NCI-H146 treated with DMSO at 0.1 percent for 48 hours (cell line): ENCODE data around the gene CCSER1.

Experiments
- DNase-seq: peaks from one replicate; lab custom pipeline; 2025; ENCODE audit not compliant: unreplicated experiment; lab: John Stamatoyannopoulos, UW

CCSER1 gene

GRCh38 chr4:90127706-90128345 is 632 bp downstream of the CCSER1 start:
- DNase-seq, result no peak

GRCh38 chr4:90128961-90129495 is 1.8 kb downstream of the CCSER1 start:
- DNase-seq, result no peak

- DNase-seq, result no peak
These were observed 2.9 kb downstream of the CCSER1 start for GRCh38 chr4:90130076-90130475.

GRCh38 chr4:90137555-90137954 is 10.4 kb downstream of the CCSER1 start:
- no peak for DNase-seq

- no peak for DNase-seq
These were observed 14.9 kb downstream of the CCSER1 start for GRCh38 chr4:90142081-90142480.

- DNase-seq, result no peak
These were observed 18.1 kb downstream of the CCSER1 start for GRCh38 chr4:90145319-90145718.

GRCh38 chr4:90146306-90146705 is 19.1 kb downstream of the CCSER1 start:
- DNase-seq, result no peak

- DNase-seq, result no peak
These were observed 21.5 kb downstream of the CCSER1 start for GRCh38 chr4:90148574-90149148.

- no peak for DNase-seq
These were observed 24.8 kb downstream of the CCSER1 start for GRCh38 chr4:90152024-90152423.

- no peak for DNase-seq
These were observed 32.0 kb downstream of the CCSER1 start for GRCh38 chr4:90159193-90159592.

GRCh38 chr4:90160044-90160443 is 32.9 kb downstream of the CCSER1 start:
- DNase-seq, result no peak

GRCh38 chr4:90162566-90162965 is 35.4 kb downstream of the CCSER1 start:
- no peak for DNase-seq

GRCh38 chr4:90163872-90164271 is 36.7 kb downstream of the CCSER1 start:
- DNase-seq, result no peak

- DNase-seq, result no peak
These were observed 38.7 kb downstream of the CCSER1 start for GRCh38 chr4:90165883-90166282.

GRCh38 chr4:90171491-90171890 is 44.3 kb downstream of the CCSER1 start:
- DNase-seq, result no peak

- no peak for DNase-seq
These were observed 47.4 kb downstream of the CCSER1 start for GRCh38 chr4:90174621-90175023.

GRCh38 chr4:90181644-90182043 is 54.5 kb downstream of the CCSER1 start:
- DNase-seq, result no peak

- no peak for DNase-seq
These were observed 56.1 kb downstream of the CCSER1 start for GRCh38 chr4:90183254-90183653.

GRCh38 chr4:90184560-90184959 is 57.4 kb downstream of the CCSER1 start:
- DNase-seq, result no peak

- no peak for DNase-seq
These were observed 58.2 kb downstream of the CCSER1 start for GRCh38 chr4:90185416-90185815.

GRCh38 chr4:90186229-90186628 is 59.0 kb downstream of the CCSER1 start:
- DNase-seq, result no peak

GRCh38 chr4:90187148-90187884 is 60.1 kb downstream of the CCSER1 start:
- no peak for DNase-seq
